Raji (cell line): Measurements from ENCODE around the gene ACBD6.

ENCODE experiments used
- POLR2A ChIP-seq: IDR thresholded peaks from 2 replicates; pipeline ENCODE4 v1.6.1; 2011; ENCODE audit warnings: low read depth, low read length, control low read depth; ENCODE audit not compliant: insufficient read depth

ACBD6 gene

DNA sequence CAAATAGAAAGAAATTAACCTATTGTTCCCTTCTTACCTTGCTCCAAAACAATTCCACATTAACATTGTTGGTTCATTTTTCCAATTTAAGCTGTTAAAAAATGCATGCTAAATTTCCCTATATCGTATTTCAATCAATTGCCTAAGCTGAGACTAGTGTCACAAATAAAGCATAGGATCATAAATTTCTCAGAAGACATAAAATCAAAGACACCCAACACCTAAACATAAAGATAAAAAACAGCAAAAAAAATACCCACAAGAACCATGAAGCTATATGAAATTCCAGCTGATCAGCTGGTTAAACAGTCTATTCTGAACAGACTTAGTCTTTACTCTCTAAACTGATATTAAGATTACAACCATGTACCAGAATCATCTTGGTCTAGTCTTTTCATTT lies 32.3 kb downstream of the ACBD6 start:
- no peak for TF ChIP-seq POLR2A

DNA sequence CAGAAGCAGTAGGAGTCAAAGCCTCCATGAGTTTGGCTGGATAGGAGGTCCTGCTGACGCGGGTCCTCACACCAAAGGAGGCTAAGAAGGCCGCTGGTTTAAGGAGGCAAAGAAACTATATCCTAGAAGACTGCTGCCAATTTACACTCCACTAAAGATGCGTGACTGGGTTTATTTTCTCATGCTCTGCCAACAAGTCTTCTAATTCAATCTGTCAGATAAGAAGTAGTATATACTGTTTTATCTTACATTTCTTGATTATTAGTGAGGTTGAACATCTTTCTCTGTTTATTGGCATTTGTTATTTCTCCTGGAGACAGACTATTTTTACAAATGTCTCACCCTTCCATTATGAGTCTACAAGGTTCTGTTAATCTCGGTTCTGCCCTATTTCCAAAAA lies 34.1 kb downstream of the ACBD6 start:
- no peak for TF ChIP-seq POLR2A

- TF ChIP-seq POLR2A, result no peak
These were observed 40.3 kb downstream of the ACBD6 start for GRCh38 chr1:180462102-180462501.

DNA sequence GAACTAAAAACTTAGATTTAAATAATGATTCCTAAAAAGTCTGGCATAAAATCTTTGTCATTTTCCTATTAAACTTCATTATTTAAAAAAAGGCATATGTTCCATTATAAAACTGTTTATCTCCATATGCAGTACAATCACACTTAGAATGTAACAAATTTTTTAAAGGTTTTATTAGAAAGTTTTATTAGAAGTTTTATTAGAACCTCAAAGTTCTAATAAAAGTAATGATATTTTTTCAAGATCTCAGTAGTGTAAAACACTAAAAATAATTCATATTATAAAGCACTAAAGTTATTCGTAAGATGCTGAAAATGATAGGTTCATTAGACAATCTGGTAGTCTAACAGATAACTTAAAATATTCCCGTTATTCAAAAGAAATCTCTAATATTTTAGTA lies 43.6 kb downstream of the ACBD6 start:
- TF ChIP-seq POLR2A, result no peak

DNA sequence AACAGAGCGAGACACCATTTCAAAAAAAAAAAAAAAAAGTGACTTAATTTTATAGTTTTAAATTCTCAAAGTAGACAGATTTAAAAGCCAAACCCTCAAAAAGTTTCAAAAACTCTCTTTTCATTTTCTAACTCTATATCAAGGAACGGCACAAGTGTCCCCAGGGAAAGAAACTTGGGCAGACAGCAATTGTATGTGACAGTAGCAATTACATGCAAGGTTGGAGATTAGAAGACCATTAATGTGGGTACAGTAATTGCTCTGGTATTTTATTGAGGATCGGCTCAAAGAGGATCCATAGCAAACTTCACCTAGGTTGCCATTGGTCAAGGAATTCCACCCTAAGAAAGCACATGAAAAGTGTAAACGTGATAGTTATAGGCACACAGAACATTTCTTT lies 46.2 kb downstream of the ACBD6 start:
- no peak for TF ChIP-seq POLR2A

DNA sequence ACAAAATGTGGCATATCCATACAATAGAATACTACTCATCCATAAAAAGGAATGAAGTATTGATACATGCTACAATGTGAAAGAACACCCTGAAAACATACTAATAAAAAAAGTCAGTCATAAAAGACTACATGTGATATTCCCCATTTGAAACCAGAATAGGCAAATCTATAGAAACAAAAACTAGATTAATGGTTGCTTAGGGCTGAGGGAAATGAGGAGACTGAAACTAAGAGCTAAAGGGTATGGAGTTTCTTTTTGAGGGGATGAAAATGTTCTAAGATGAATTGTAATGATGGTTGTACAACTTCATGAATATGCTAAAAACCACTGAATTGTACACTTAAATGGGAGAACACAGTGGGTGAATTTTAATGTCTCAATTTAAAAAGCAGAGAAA lies 50.9 kb downstream of the ACBD6 start:
- no peak for TF ChIP-seq POLR2A

DNA sequence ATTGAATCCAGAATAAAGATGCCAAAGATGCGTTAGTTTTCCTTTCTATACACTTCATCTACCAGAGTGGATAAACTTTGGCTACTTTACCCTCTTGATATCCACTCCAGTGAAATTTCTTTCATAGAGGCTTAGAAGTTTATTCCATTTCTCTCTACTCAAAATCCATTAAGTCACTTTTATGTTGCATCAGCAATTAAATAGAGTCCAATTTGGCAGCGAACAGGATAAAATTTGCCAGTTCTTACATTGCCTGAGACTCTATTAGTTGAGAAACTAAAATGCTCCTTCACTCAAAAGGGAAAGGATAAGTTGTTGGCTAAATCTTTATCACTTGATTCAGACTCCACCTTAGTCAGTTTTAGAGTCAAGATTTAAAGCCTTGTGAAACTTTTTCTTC lies 57.9 kb downstream of the ACBD6 start:
- no peak for TF ChIP-seq POLR2A

DNA sequence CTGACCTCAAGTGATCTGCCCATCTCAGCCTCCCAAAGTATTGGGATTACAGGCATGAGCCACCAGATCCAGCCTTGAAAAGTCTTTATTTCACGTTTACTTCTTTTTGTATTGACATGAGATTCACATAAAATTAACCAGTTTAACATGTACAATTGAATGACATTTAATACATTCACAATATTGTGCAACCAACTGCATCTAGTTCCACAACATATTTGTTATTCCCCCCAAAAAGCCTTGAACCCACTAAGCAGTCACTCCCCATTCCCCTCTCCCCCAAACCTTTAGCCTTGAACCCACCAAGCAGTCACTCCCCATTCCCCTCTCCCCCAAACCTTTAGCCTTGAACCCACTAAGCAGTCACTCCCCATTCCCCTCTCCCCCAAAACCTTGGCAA lies 62.0 kb downstream of the ACBD6 start:
- no peak for TF ChIP-seq POLR2A

DNA sequence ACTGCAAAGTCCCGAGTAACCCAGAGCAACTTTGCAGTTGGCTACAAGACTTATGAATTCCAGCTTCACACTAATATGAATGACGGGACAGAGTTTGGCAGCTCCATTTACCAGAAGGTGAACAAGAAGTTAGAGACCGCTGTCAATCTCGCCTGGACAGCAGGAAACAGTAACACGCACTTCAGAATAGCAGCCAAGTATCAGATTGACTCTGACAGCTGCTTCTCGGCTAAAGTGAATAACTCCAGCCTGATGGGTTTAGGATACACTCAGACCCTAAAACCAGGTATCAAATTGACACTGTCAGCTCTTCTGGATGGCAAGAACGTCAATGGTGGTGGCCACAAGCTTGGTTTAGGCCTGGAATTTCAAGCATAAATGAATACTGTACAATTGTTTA lies 66.8 kb downstream of the ACBD6 start:
- no peak for TF ChIP-seq POLR2A

DNA sequence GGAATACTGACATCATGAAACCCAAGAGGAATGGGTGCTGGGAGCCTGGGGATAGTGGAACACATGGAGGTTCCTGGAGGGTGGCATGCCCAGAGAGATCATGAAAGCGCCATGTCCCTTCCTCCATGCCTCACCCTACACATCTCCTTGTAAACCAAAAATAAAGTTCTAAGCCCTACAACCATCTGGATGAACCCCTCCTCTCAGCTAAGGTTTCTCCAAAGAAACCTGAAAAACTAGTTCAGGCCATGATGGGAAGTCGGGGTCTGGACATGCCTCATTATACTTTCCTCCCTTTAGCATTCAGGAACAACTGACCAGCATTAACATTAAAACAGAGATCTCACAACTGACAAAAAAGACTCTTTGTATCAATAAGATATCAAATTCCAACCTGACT lies 68.5 kb downstream of the ACBD6 start:
- TF ChIP-seq POLR2A, result no peak

DNA sequence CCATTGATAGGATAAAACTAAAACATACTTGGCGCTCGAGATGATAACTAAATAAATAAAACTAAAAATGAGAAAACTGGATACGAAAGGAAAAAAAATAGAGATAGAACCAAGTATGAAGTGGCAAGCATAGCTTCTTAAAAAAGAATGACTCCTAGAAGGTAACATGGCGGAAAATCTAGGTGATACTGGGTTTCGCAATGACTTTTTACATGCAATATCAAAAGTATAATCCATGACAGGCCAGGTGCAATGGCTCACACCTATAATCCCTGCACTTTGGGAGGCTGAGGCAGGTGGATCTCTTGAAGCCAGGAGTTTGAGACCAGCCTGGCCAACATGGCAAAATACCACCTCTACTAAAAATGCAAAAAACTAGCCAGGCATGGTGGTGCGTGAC lies 70.7 kb downstream of the ACBD6 start:
- no peak for TF ChIP-seq POLR2A

DNA sequence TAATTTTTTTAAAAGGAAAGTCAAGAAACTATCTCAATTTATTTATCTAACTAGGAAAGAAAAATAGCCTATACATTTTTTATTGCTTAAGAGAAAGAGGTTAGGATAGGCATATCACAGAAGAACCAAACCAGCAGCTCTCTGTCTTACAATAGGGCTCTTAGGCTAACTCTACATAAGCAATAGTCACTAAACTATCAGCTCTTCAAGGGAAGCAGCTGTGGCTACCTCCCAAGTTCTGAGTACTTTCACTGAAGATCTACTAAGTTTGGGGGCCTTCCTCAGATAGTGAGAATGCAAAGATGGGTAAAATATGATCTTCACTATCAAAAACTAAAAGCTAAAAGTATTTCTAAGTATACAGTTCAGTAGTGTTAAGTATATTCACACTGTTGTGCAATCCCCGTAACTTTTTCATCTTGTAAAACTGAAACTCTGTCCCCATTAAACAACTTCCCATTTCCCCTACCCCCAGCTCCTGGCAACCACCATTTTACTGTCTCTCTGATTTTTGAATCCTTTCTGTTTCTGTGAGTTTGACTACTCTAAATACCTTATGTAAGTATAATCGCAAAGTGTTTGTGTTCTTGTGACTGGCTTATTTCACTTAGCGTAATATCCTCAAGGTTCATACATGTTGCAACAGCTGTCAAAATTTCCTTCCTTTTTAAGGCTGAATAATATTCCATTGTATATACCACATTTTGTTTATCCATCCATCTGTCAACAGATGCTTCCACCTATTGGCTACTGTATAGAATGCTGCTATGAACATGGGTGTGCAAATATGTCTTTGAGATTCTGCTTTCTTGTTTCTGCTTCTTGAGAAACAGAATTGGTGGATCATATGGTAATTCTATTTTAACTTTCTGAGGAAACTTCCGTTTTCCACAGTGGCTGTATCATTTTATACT lies 73.3 kb downstream of the ACBD6 start:
- TF ChIP-seq POLR2A, result no peak

- TF ChIP-seq POLR2A, result no peak
These were observed 76.4 kb downstream of the ACBD6 start for GRCh38 chr1:180425952-180426351.

- no peak for TF ChIP-seq POLR2A
These were observed 77.4 kb downstream of the ACBD6 start for GRCh38 chr1:180424848-180425457.

DNA sequence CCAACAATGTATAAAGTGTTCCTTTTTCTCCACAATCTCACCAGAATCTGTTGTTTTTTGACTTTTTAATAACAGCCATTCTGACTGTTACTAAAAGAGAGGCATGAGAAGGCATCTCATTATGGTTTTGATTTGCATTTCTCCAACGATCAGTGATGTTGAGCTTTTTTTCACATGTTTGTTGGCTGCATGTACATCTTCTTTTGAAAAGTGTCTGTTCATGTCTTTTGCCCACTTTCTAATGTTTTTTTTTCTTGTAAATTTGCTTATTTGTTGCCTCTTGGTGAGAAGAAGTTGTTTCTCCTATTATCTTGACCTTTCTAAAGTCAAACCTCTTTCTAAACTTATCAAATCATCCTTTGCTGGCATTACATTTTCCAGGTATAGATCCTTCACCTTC lies 80.8 kb downstream of the ACBD6 start:
- TF ChIP-seq POLR2A, result no peak

DNA sequence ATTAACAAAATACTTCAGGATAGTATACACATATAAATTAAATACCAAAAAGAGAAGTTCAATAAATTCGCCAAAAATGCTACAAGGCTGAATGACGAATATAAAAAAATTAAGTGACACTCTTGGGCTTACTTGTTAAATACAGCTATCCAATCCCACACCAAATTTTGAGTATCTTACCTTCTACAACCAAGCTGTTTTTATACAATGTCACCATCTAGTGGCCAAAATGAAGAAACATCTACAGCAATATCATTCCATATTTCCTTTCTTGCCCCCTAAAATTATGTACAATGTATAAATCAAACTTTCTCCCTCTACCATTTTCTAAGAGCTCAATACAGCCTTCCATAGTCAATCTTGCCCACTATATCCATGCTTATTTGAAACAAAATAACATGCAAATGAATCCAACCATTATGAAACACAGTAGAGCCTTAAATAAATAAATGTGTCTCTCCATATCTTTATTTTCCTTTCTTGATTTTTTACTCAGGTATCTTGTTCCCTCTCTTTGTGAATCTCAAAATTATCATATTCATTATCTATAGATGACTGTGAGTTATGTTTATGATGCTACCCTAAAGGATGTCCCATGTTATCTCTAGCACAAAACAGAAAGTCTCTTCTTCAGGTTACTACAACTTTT lies 86.3 kb downstream of the ACBD6 start:
- TF ChIP-seq POLR2A, result no peak

- no peak for TF ChIP-seq POLR2A
These were observed 87.0 kb downstream of the ACBD6 start for GRCh38 chr1:180415236-180415848.
